GM19463 (cell line): ENCODE data around the gene RSPRY1.

Source experiments
- ATAC-seq: cut with Tn5 transposase; IDR thresholded peaks from one replicate; pipeline ENCODE4 v1.9.1; 2021; ENCODE audit warnings: mild to moderate bottlenecking, moderate library complexity; ENCODE audit not compliant: unreplicated experiment

The RSPRY1 gene

GRCh38 chr16:57216968-57217367, 30.8 kb downstream of the RSPRY1 start:
- ATAC-seq = no peak

- ATAC-seq = no peak
These were observed 36.9 kb downstream of the RSPRY1 start for GRCh38 chr16:57223057-57223456.

GRCh38 chr16:57224651-57225335, 38.7 kb downstream of the RSPRY1 start:
- ATAC-seq = no peak

- ATAC-seq = no peak
These were observed 39.8 kb downstream of the RSPRY1 start for GRCh38 chr16:57225978-57226377.

GRCh38 chr16:57226701-57227621, 40.8 kb downstream of the RSPRY1 start:
- no peak for ATAC-seq

GRCh38 chr16:57229079-57229478, 43.0 kb downstream of the RSPRY1 start:
- no peak for ATAC-seq

GRCh38 chr16:57231821-57232350, 45.8 kb downstream of the RSPRY1 start:
- ATAC-seq = no peak

- ATAC-seq = no peak
These were observed 48.0 kb downstream of the RSPRY1 start for GRCh38 chr16:57233944-57234706.

- no peak for ATAC-seq
These were observed 48.6 kb downstream of the RSPRY1 start for GRCh38 chr16:57234707-57235092.

GRCh38 chr16:57235128-57236021, 49.2 kb downstream of the RSPRY1 start:
- no peak for ATAC-seq

GRCh38 chr16:57236022-57236350, 49.9 kb downstream of the RSPRY1 start:
- no peak for ATAC-seq

- ATAC-seq = no peak
These were observed 52.6 kb downstream of the RSPRY1 start for GRCh38 chr16:57238682-57239081.

GRCh38 chr16:57239107-57239506, 53.0 kb downstream of the RSPRY1 start:
- ATAC-seq = no peak

GRCh38 chr16:57240851-57241250, 54.7 kb downstream of the RSPRY1 start:
- ATAC-seq = no peak

- ATAC-seq = no peak
These were observed 56.5 kb downstream of the RSPRY1 start for GRCh38 chr16:57242650-57243049.

GRCh38 chr16:57244463-57244766, 58.3 kb downstream of the RSPRY1 start:
- ATAC-seq = no peak

GRCh38 chr16:57244767-57245471, 58.8 kb downstream of the RSPRY1 start, which contains the start of gene ARL2BP:
Gene ARL2BP, plus strand, starts transcription at chr16:57245259. Its CDS starts 109 bp downstream, at chr16:57245368.
- peak; percentile 91 for ATAC-seq

GRCh38 chr16:57245472-57246113, 59.5 kb downstream of the RSPRY1 start:
- ATAC-seq = no peak

- no peak for ATAC-seq
These were observed 65.2 kb downstream of the RSPRY1 start for GRCh38 chr16:57251352-57251751.
